ENCODE measurements around the gene ECE1. TPM values are rescaled to one million over a fixed set of nuclear protein-coding genes. Genes with fewer than 3 reads are reported as not detected.

The ECE1 gene
- total RNA-seq, 1 experiment from 2014 or later: 101 TPM

- CTCF ChIA-PET: interaction anchor here (1.2 kb wide), 1 partner anchor 111 kb away, joined by 4 read pairs; no protein-coding TSS in a partner anchor
- no TSS peak for BruUV-seq (replicated peaks)
- Mint-ChIP-seq H3K4me3 (ENCODE audit: low read depth, unreplicated experiment) (no peak overlapping the region), H3K9me3 (ENCODE audit: low read depth, unreplicated experiment) (no peaks in the 10 kb centered on the region), H3K36me3 (ENCODE audit: insufficient read depth, unreplicated experiment) (peaks cover 27% of the 10 kb centered on the region), H3K4me1 (ENCODE audit: low read depth, unreplicated experiment) (peaks cover 30% of the 10 kb centered on the region), H3K27me3 (ENCODE audit: unreplicated experiment) (no peaks in the 10 kb centered on the region), H3K27ac (ENCODE audit: unreplicated experiment) (no peak overlapping the region)
- intact Hi-C loops (cut with micrococcal nuclease; ENCODE audit: unreplicated experiment): no loop called here
- no peak for TF ChIP-seq CTCF (IDR thresholded peaks at IDR 0.05; ENCODE audit: unreplicated experiment)
- no peak for DNase-seq
Measured at GRCh38 chr1:21257431-21258135, 32.7 kb downstream of the ECE1 start.

GRCh38 chr1:21256776-21257175, 33.5 kb downstream of the ECE1 start:
- peaks cover 22% of the 10 kb centered on the region for H3K4me1 Mint-ChIP-seq (ENCODE audit: low read depth, unreplicated experiment)
- H3K27me3 Mint-ChIP-seq (ENCODE audit: unreplicated experiment): no peaks in the 10 kb centered on the region
- DNase-seq: no peak
- no peak overlapping the region for H3K4me3 Mint-ChIP-seq (ENCODE audit: low read depth, unreplicated experiment)
- intact Hi-C loops (cut with micrococcal nuclease; ENCODE audit: unreplicated experiment): no loop called here
- no TSS peak for BruUV-seq (replicated peaks)
- peaks cover 25% of the 10 kb centered on the region for H3K36me3 Mint-ChIP-seq (ENCODE audit: insufficient read depth, unreplicated experiment)
- H3K9me3 Mint-ChIP-seq (ENCODE audit: low read depth, unreplicated experiment): no peaks in the 10 kb centered on the region
- CTCF ChIA-PET: interaction anchor here (3.0 kb wide), 1 partner anchor 114 kb away, joined by 49 read pairs; no protein-coding TSS in a partner anchor
- TF ChIP-seq CTCF (IDR thresholded peaks at IDR 0.05; ENCODE audit: unreplicated experiment): no peak
- no peak overlapping the region for H3K27ac Mint-ChIP-seq (ENCODE audit: unreplicated experiment)

- intact Hi-C loops (cut with micrococcal nuclease; ENCODE audit: unreplicated experiment): loop anchor here (1.0 kb wide), 1 partner anchor 112 kb away; no protein-coding TSS in a partner anchor
- CTCF ChIA-PET: interaction anchor here (1.1 to 3.0 kb wide), 4 partner anchors 14 to 114 kb away, joined by 4 to 49 read pairs (median 8); no protein-coding TSS in a partner anchor
- no peaks in the 10 kb centered on the region for H3K9me3 Mint-ChIP-seq (ENCODE audit: low read depth, unreplicated experiment)
- DNase-seq: no peak
- TF ChIP-seq CTCF (IDR thresholded peaks at IDR 0.05; ENCODE audit: unreplicated experiment): no peak
- H3K36me3 Mint-ChIP-seq (ENCODE audit: insufficient read depth, unreplicated experiment): peaks cover 17% of the 10 kb centered on the region
- H3K4me1 Mint-ChIP-seq (ENCODE audit: low read depth, unreplicated experiment): peaks cover 13% of the 10 kb centered on the region
- H3K27me3 Mint-ChIP-seq (ENCODE audit: unreplicated experiment): no peaks in the 10 kb centered on the region
- no TSS peak for BruUV-seq (replicated peaks)
- no peak overlapping the region for H3K27ac Mint-ChIP-seq (ENCODE audit: unreplicated experiment)
- no peak overlapping the region for H3K4me3 Mint-ChIP-seq (ENCODE audit: low read depth, unreplicated experiment)
Measured at GRCh38 chr1:21255943-21256320, 34.3 kb downstream of the ECE1 start.

- no peaks in the 10 kb centered on the region for H3K27me3 Mint-ChIP-seq (ENCODE audit: unreplicated experiment)
- no peak overlapping the region for H3K27ac Mint-ChIP-seq (ENCODE audit: unreplicated experiment)
- H3K4me1 Mint-ChIP-seq (ENCODE audit: low read depth, unreplicated experiment): peaks cover 8% of the 10 kb centered on the region
- peaks cover 21% of the 10 kb centered on the region for H3K36me3 Mint-ChIP-seq (ENCODE audit: insufficient read depth, unreplicated experiment)
- BruUV-seq (replicated peaks): no TSS peak
- TF ChIP-seq CTCF (IDR thresholded peaks at IDR 0.05; ENCODE audit: unreplicated experiment): peak; percentile 68
- H3K4me3 Mint-ChIP-seq (ENCODE audit: low read depth, unreplicated experiment): no peak overlapping the region
- DNase-seq: peak; percentile 85
- H3K9me3 Mint-ChIP-seq (ENCODE audit: low read depth, unreplicated experiment): no peaks in the 10 kb centered on the region
- intact Hi-C loops (cut with micrococcal nuclease; ENCODE audit: unreplicated experiment): loop anchor here (1.0 kb wide), 1 partner anchor 113 kb away; no protein-coding TSS in a partner anchor
- CTCF ChIA-PET: interaction anchor here (0.6 to 3.0 kb wide), 13 partner anchors 11 to 115 kb away, joined by 3 to 49 read pairs (median 4); no protein-coding TSS in a partner anchor
Measured at GRCh38 chr1:21255284-21255942, 34.9 kb downstream of the ECE1 start.
